ENCODE results near the gene ARRDC4.

ARRDC4 gene

DNA sequence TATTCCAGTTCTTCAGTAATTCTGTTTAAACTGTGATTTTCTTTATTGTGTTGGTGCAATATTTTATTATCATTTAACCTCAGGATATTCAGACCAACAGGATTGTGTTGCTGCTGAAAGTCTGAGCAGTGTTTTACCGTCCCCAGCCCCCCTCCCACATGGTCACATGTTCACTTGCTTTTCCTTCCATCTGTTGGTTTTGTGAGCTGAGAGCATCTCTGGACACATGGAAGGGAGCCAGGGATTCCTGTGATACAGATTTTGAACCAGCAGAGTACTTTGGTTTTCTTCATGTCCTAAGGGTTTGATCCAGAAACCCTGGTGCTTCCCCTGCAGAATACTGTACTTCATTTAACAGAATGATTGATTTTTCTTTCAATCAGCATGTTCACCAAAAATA is 11.9 kb downstream of the ARRDC4 start:
- no peaks in the 10 kb centered on the region for H3F3A ChIP-seq (ENCODE audit: insufficient read depth, low read length)
- H3K36me3 ChIP-seq (ENCODE audit: insufficient read depth, low read length): no peaks in the 10 kb centered on the region
- H3K9me2 ChIP-seq (ENCODE audit: low read depth, low read length): no peaks in the 10 kb centered on the region
- H2AFZ ChIP-seq (ENCODE audit: low read length): no peak overlapping the region
- H3K4me2 ChIP-seq (ENCODE audit: low read length): no peak overlapping the region
- H3K79me2 ChIP-seq (ENCODE audit: insufficient read depth, low read length): no peaks in the 10 kb centered on the region
- no peak overlapping the region for H3K9ac ChIP-seq (ENCODE audit: low read length)
- TF ChIP-seq, protein P1, sequence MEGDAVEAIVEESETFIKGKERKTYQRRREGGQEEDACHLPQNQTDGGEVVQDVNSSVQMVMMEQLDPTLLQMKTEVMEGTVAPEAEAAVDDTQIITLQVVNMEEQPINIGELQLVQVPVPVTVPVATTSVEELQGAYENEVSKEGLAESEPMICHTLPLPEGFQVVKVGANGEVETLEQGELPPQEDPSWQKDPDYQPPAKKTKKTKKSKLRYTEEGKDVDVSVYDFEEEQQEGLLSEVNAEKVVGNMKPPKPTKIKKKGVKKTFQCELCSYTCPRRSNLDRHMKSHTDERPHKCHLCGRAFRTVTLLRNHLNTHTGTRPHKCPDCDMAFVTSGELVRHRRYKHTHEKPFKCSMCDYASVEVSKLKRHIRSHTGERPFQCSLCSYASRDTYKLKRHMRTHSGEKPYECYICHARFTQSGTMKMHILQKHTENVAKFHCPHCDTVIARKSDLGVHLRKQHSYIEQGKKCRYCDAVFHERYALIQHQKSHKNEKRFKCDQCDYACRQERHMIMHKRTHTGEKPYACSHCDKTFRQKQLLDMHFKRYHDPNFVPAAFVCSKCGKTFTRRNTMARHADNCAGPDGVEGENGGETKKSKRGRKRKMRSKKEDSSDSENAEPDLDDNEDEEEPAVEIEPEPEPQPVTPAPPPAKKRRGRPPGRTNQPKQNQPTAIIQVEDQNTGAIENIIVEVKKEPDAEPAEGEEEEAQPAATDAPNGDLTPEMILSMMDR (IDR thresholded peaks at IDR 0.05; ENCODE audit: low read length): no peak
- TF ChIP-seq EZH2 (IDR thresholded peaks at IDR 0.05; ENCODE audit: borderline replicate concordance, low read length): no peak
- no peaks in the 10 kb centered on the region for H4K20me1 ChIP-seq (ENCODE audit: insufficient read depth, low read length)
- no peaks in the 10 kb centered on the region for H3K4me1 ChIP-seq (ENCODE audit: insufficient read depth, low read length, severe bottlenecking)
- no peak overlapping the region for H3K4me3 ChIP-seq (ENCODE audit: low read depth, low read length, poor library complexity, severe bottlenecking)
- H3K27me3 ChIP-seq (ENCODE audit: insufficient read depth, low read length): peaks cover 5% of the 10 kb centered on the region; the same call in 1 of the 2 replicates
- H3K9me3 ChIP-seq (ENCODE audit: low read length): no peaks in the 10 kb centered on the region
- no peak overlapping the region for H3K27ac ChIP-seq (ENCODE audit: low read depth, low read length, poor library complexity, severe bottlenecking)

DNA sequence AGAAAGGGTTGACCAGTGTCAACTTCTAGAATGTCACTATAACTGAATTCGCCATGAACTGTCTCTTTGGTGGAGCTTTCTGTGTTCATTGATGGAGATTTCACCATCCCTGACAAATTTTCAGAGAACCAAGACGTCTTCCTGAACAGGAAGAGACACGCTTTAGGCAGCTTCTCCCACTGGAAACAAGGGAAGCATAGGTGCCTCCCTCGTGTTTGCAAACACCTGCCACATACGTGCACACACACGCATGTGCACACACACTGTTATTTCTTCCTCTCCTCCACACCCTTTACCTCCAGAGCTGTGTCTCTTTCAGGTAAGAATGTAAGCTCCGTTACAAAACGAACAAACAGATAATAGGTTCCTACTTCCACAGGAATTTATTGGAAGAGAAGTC is 15.6 kb downstream of the ARRDC4 start:
- no peaks in the 10 kb centered on the region for H3K36me3 ChIP-seq (ENCODE audit: insufficient read depth, low read length)
- H3K9me3 ChIP-seq (ENCODE audit: low read length): no peaks in the 10 kb centered on the region
- H4K20me1 ChIP-seq (ENCODE audit: insufficient read depth, low read length): no peaks in the 10 kb centered on the region
- H3K4me1 ChIP-seq (ENCODE audit: insufficient read depth, low read length, severe bottlenecking): no peaks in the 10 kb centered on the region
- H3K4me2 ChIP-seq (ENCODE audit: low read length): no peak overlapping the region
- H3F3A ChIP-seq (ENCODE audit: insufficient read depth, low read length): no peaks in the 10 kb centered on the region
- H3K79me2 ChIP-seq (ENCODE audit: insufficient read depth, low read length): no peaks in the 10 kb centered on the region
- H3K9me2 ChIP-seq (ENCODE audit: low read depth, low read length): no peaks in the 10 kb centered on the region
- H3K4me3 ChIP-seq (ENCODE audit: low read depth, low read length, poor library complexity, severe bottlenecking): no peak overlapping the region
- H3K27ac ChIP-seq (ENCODE audit: low read depth, low read length, poor library complexity, severe bottlenecking): no peak overlapping the region
- TF ChIP-seq, protein P1 (IDR thresholded peaks at IDR 0.05; ENCODE audit: low read length): no peak
- TF ChIP-seq EZH2 (IDR thresholded peaks at IDR 0.05; ENCODE audit: borderline replicate concordance, low read length): no peak
- no peak overlapping the region for H2AFZ ChIP-seq (ENCODE audit: low read length)
- H3K9ac ChIP-seq (ENCODE audit: low read length): no peak overlapping the region
- H3K27me3 ChIP-seq (ENCODE audit: insufficient read depth, low read length): peaks cover 5% of the 10 kb centered on the region; the same call in 1 of the 2 replicates

DNA sequence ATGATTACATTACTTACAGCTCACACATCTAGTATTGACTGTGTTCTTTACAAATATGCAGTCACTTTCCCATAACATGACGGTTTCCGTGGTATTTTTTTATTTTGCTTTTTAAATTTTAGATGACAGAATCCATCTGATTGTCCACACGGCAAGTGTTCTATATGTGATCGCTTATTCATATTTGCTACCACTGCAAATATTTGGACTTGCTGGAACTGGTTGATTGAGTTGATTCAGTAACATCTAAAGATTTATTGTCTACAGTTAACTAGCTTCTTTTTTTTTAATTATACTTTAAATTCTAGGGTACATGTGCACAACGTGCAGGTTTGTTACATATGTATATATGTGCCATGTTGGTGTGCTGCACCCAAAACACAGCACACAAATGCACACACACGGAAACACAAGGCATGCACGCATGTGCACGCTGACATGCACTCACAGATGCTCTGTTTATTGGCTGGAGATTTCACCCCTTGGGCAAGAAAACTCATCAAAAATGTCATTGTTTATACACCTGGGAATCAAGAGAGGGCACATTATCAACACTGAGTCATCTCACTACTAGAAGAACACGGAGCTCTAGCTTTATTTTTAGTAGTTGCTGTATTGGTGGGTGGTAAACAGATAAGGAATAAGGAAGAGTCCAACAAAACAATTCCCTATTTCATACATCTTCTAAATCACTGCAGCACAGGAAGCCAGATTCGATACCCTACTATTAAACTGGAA is 16.4 kb downstream of the ARRDC4 start:
- H3K4me2 ChIP-seq (ENCODE audit: low read length): no peak overlapping the region
- no peak overlapping the region for H2AFZ ChIP-seq (ENCODE audit: low read length)
- TF ChIP-seq, protein P1 (IDR thresholded peaks at IDR 0.05; ENCODE audit: low read length): no peak
- no peak for TF ChIP-seq EZH2 (IDR thresholded peaks at IDR 0.05; ENCODE audit: borderline replicate concordance, low read length)

More for the DNA sequence above, 16.4 kb downstream of the ARRDC4 start:
- H3K9me2 ChIP-seq (ENCODE audit: low read depth, low read length): no peaks in the 10 kb centered on the region
- no peak overlapping the region for H3K4me3 ChIP-seq (ENCODE audit: low read depth, low read length, poor library complexity, severe bottlenecking)
- H3K27ac ChIP-seq (ENCODE audit: low read depth, low read length, poor library complexity, severe bottlenecking): no peak overlapping the region
- H3F3A ChIP-seq (ENCODE audit: insufficient read depth, low read length): no peaks in the 10 kb centered on the region
- H3K4me1 ChIP-seq (ENCODE audit: insufficient read depth, low read length, severe bottlenecking): no peaks in the 10 kb centered on the region
- H3K79me2 ChIP-seq (ENCODE audit: insufficient read depth, low read length): no peaks in the 10 kb centered on the region
- H3K9ac ChIP-seq (ENCODE audit: low read length): no peak overlapping the region
- no peaks in the 10 kb centered on the region for H4K20me1 ChIP-seq (ENCODE audit: insufficient read depth, low read length)
- H3K9me3 ChIP-seq (ENCODE audit: low read length): no peaks in the 10 kb centered on the region
- H3K27me3 ChIP-seq (ENCODE audit: insufficient read depth, low read length): peaks cover 5% of the 10 kb centered on the region; the same call in 1 of the 2 replicates
- no peaks in the 10 kb centered on the region for H3K36me3 ChIP-seq (ENCODE audit: insufficient read depth, low read length)
